Body of pancreas (tissue), 4 donors: ENCODE results near the gene NGLY1.

ENCODE experiments used
- POLR2A ChIP-seq, 3 donors: fragments of 450-650 bp; IDR thresholded peaks; one replicate each; pipeline ENCODE4 v1.6.1; 2016; ENCODE audit warnings: antibody characterized with exemption in 3 of 3, mild to moderate bottlenecking in 2 of 3
- TF ChIP-seq, protein P1 (sequence below), 7 experiments: fragments of 450-650 bp in 4 of 7; fragments of 200-600 bp in 3 of 7; sonication (generic) in 3 of 7; IDR thresholded peaks; one replicate each; pipeline ENCODE4 v1.5.1; 2016 to 2019; ENCODE audit warnings: antibody characterized with exemption in 7 of 7

GRCh38 chr3:25817107-25817506 lies 33.9 kb upstream of the NGLY1 start:
- TF ChIP-seq, protein P1, sequence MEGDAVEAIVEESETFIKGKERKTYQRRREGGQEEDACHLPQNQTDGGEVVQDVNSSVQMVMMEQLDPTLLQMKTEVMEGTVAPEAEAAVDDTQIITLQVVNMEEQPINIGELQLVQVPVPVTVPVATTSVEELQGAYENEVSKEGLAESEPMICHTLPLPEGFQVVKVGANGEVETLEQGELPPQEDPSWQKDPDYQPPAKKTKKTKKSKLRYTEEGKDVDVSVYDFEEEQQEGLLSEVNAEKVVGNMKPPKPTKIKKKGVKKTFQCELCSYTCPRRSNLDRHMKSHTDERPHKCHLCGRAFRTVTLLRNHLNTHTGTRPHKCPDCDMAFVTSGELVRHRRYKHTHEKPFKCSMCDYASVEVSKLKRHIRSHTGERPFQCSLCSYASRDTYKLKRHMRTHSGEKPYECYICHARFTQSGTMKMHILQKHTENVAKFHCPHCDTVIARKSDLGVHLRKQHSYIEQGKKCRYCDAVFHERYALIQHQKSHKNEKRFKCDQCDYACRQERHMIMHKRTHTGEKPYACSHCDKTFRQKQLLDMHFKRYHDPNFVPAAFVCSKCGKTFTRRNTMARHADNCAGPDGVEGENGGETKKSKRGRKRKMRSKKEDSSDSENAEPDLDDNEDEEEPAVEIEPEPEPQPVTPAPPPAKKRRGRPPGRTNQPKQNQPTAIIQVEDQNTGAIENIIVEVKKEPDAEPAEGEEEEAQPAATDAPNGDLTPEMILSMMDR (IDR thresholded peaks at IDR 0.05), result no peak
- TF ChIP-seq POLR2A (IDR thresholded peaks at IDR 0.05), result no peak
